ENCODE results near the gene MAP3K13.
"Not testable (repeated sequence)": the region's sequence is repeated elsewhere in the genome, so short reads cannot be mapped to it uniquely, and the experiment has no call there.

Gene MAP3K13

GRCh38 chr3:185342459-185343174 lies 20.3 kb upstream of the MAP3K13 start:
- no peak for DNase-seq (ENCODE audit: low read depth in 2 of 2)

DNA sequence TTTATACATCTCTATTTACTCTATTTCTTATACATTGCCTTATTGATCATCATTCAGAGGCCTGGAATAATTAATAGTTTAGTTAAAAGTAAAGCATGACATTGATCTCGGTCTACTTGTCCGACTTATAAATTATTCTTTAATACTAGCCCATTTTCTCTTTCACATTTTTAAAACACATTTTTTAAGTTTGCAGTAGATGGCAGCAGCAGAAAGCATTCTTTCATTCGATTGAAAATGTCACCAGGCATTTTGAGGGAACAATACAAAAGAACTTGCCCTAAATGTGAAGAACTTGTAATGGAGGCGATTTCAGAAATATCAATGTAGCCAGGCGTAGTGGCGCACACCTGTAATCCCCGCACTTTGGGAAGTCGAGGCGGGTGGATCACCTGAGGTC lies 15.5 kb upstream of the MAP3K13 start:
- DNase-seq (ENCODE audit: low read depth in 2 of 2) = no peak

DNA sequence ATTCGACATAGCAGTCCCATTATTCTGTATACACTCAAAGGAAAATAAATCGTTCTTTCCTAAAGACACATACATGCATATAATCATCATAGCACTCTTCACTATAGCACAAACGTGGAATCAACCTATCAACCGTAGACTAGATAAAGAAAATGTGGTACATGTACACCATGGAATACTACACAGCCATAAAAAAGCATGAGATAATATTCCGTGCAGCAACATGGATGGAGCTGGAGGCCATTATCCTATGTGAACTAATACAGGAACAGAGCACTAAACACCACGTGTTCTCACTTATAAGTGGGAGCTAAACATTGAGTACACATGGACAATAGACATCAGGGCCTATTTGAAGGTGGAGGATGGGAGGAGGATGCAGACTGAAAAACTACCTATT lies 12.1 kb upstream of the MAP3K13 start:
- no peak for DNase-seq (ENCODE audit: low read depth in 2 of 2)

DNA sequence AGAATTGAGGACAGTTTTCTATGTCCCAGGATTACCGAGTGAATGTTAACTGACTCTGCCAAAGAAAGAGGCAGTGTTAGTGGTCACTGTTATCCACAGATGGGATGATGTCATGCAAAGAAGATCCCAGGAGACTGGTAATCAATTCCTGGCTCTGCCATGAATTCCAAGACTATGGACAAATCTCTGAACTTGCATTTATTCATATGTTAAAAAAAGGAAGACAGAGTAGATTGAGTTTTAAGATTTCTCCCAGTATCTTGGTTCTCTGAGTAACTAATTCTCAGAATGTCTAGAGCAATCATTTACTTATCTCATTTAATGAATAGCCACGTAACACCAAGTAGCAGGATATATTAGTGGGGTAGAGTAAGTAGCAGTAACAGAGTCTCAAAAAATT lies 11.5 kb upstream of the MAP3K13 start:
- no peak for DNase-seq (ENCODE audit: low read depth in 2 of 2)

GRCh38 chr3:185353225-185353624 lies 9.7 kb upstream of the MAP3K13 start:
- DNase-seq (ENCODE audit: low read depth in 2 of 2) = no peak

GRCh38 chr3:185353823-185354614 lies 8.9 kb upstream of the MAP3K13 start:
- DNase-seq (ENCODE audit: low read depth in 2 of 2) = peak; percentile 64 to 70

- no peak for DNase-seq (ENCODE audit: low read depth in 2 of 2)
These were observed 6.4 kb upstream of the MAP3K13 start for GRCh38 chr3:185356499-185356898.

- DNase-seq (ENCODE audit: low read depth in 2 of 2) = no peak
These were observed 1.0 kb upstream of the MAP3K13 start for GRCh38 chr3:185361920-185362319.

- DNase-seq (ENCODE audit: low read depth in 2 of 2) = no peak
These were observed 797 bp downstream of the MAP3K13 start for GRCh38 chr3:185363662-185364203.

GRCh38 chr3:185365291-185366073 lies 2.5 kb downstream of the MAP3K13 start:
- DNase-seq (ENCODE audit: low read depth in 2 of 2) = no peak

DNA sequence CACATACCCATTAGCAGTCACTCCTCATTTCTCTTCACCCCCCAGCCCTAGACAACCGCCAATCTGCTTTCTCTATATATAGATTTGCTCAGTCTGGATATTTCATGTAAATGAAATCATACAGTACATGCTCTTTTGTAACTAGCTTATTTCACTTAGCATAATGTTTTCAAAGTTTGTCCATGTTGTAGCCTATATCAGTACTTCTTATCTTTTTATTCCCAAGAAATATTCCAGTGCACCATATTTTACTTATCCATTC lies 3.1 kb downstream of the MAP3K13 start:
- DNase-seq (ENCODE audit: low read depth in 2 of 2) = no peak

- DNase-seq (ENCODE audit: low read depth in 2 of 2) = no peak
These were observed 4.0 kb downstream of the MAP3K13 start for GRCh38 chr3:185366913-185367312.

- not testable (repeated sequence) for DNase-seq (ENCODE audit: low read depth in 2 of 2)
These were observed 7.4 kb downstream of the MAP3K13 start for GRCh38 chr3:185370349-185370748.

GRCh38 chr3:185371306-185372074 lies 8.6 kb downstream of the MAP3K13 start:
- DNase-seq (ENCODE audit: low read depth in 2 of 2) = no peak

- no peak for DNase-seq (ENCODE audit: low read depth in 2 of 2)
These were observed 18.6 kb downstream of the MAP3K13 start for GRCh38 chr3:185381320-185382058.

DNA sequence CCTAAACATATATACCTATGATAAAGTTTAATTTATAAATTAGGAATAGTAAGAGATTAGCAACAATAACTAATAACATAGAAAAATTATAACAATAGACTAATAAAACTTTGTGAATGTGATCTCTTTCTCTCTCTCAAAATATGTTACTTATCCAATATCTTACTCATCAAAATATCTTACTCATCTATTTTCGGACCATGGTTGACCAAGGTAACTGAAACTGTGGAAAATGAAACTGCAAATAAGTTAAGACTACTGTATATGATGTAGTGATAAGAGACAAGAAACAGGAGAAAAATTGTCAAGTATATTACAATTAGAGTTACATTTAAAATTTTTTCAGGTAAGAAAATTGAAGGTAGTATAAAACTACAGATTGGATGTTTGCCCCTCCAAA lies 19.2 kb downstream of the MAP3K13 start:
- no peak for DNase-seq (ENCODE audit: low read depth in 2 of 2)

- DNase-seq (ENCODE audit: low read depth in 2 of 2) = not testable (repeated sequence)
These were observed 23.6 kb downstream of the MAP3K13 start for GRCh38 chr3:185386515-185386914.

- no peak for DNase-seq (ENCODE audit: low read depth in 2 of 2)
These were observed 24.7 kb downstream of the MAP3K13 start for GRCh38 chr3:185387646-185388045.

DNA sequence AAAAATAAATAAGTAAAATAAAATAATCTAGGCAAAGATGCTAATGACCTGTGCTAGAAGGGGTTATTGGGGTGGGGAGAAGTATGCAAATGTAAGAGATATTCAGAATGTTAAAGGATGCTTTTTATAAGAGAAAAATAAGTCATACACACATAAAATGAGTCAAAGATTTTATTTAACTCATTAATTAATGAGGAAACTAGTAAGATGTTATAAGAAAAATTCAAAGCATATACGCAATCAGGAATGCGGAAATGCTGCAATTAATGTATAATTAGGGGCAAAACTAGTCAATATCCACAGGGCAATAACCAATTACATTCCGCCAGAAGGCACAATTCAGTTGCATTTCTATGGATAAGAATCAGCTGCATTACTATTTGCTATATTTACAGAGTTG lies 30.1 kb downstream of the MAP3K13 start:
- no peak for DNase-seq (ENCODE audit: low read depth in 2 of 2)

DNA sequence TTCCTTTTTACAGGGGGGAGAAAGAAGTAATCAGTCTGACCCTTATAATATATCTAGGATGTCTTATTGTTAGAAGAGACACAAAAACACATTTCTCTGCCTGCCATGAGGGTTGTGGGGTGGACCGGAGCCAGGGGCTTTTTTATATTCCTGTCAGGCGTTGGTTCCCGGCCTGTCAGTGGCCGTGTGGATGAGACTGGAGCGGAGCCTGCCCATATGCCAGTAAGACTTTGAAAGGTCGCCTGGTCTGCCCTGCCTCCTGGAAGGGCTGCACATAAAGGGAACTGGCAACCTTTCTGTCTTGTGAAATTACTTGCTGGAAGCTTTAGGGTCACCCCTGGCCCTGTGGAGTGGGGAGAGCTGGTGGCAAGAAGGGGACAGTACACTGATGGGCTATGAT lies 34.7 kb downstream of the MAP3K13 start:
- no peak for DNase-seq (ENCODE audit: low read depth in 2 of 2)

Data from stimulated activated CD4-positive, alpha-beta T cell treated with anti-CD3 and anti-CD28 coated beads, Interleukin-4, amount 100 ng/mL, for 48 hours (primary cell).